ENCODE results near the gene HOOK2. TPM values are rescaled to one million over a fixed set of nuclear protein-coding genes. Genes with fewer than 3 reads are reported as not detected.

HOOK2 gene
- total RNA-seq (2012; rRNA removed) (7.5 and 8.1 TPM in 2 replicates), polyA plus RNA-seq (2012; rRNA removed) (11.0 and 21.6 TPM in 2 replicates), Bru-seq, nascent RNA (percentile 68 among the genes with signal in this experiment), BruChase-seq, experiment 1, labeled RNA remaining after a 6-hour chase (percentile 81 among the genes with signal in this experiment), BruChase-seq, experiment 2, labeled RNA remaining after a 2-hour chase (percentile 72 among the genes with signal in this experiment)
- polyA plus RNA-seq (2012; cell fraction: cytosol; rRNA removed), result 8.9 and 9.7 TPM in 2 replicates
- 97.7 and 107 TPM in 2 replicates for polyA plus RNA-seq (2012; cell fraction: nucleus; rRNA removed; ENCODE audit: low replicate concordance)
- long read RNA-seq, transcript HOOK2-201 (22 exons, 2,603 nt), result major isoform, 12 of 39 reads
- long read RNA-seq, partial matches to known transcripts, result 4 of 39 reads
- long read RNA-seq, other reads (novel, unspliced or antisense), result 19 of 39 reads

- peak within 1 kb of the TSS; percentile 81 for H2BK120ac ChIP-seq (ENCODE audit: low read depth, low read length)
- DNase-seq (no peak), ATAC-seq (ENCODE audit: low read depth) (no peak)
- peak within 1 kb of the TSS; percentile 95 for H2AK9ac ChIP-seq (replicated peaks; ENCODE audit: low read depth, low read length, poor library complexity)
- peak within 1 kb of the TSS; percentile 75 for H3K4me3 ChIP-seq (ENCODE audit: insufficient read depth, low read depth, low read length)
- POLR2A ChIA-PET (ENCODE audit: unreplicated experiment), result no interaction called here
- H3K4me1 ChIP-seq (ENCODE audit: control insufficient read depth, insufficient read depth, low read length), result peaks cover 17% of the 10 kb centered on the region
- dilution Hi-C loops (cut with HindIII; ENCODE audit: low sequenced_read_pairs, unreplicated experiment), result no loop called here
- peak within 1 kb of the TSS; percentile 97 for H2AFZ ChIP-seq (replicated peaks; ENCODE audit: low read length, poor library complexity)
- H3K18ac ChIP-seq (ENCODE audit: low read depth, low read length), result peak within 1 kb of the TSS; percentile 33
- peak within 1 kb of the TSS; percentile 31 to 95; a peak in 3 of 4 replicates for H4K8ac ChIP-seq (ENCODE audit: low read depth in 2 of 2, low read length in 2 of 2)
- BruUV-seq (replicated peaks), result no TSS peak
- peak within 1 kb of the TSS; percentile 21; the same call in 1 of the 3 replicates for H2BK15ac ChIP-seq (ENCODE audit: low read depth, low read length)
- CTCF ChIA-PET, result interaction anchor here (1.3 to 1.4 kb wide), 2 partner anchors 9 to 17 kb away, joined by 3 to 4 read pairs; no protein-coding TSS in a partner anchor
- H3K36me3 ChIP-seq (ENCODE audit: control insufficient read depth, insufficient read depth, low read length), result no peaks in the 10 kb centered on the region; the same call in 1 of the 2 replicates
- H3K9me1 ChIP-seq (ENCODE audit: insufficient read depth, low read length), result peaks cover 18% of the 10 kb centered on the region
- peaks cover 0 to 32% of the 10 kb centered on the region in 2 experiments; a peak in 3 of 4 replicates for H3K79me1 ChIP-seq (ENCODE audit: low read depth in 1 of 2, low read length in 2 of 2)
- peak within 1 kb of the TSS; percentile 71 for H3K9ac ChIP-seq (ENCODE audit: low read depth, low read length)
- peak within 1 kb of the TSS; percentile 51 for H3K27ac ChIP-seq (ENCODE audit: insufficient read depth, low read length)
- no peaks in the 10 kb centered on the region for H3K9me3 ChIP-seq (ENCODE audit: control insufficient read depth, insufficient read depth, low read length)
- H2BK20ac ChIP-seq (ENCODE audit: low read depth, low read length), result 0 out of 2 replicates have a peak within 1 kb of the TSS, but pooled peaks have one; percentile 73
- H3K27me3 ChIP-seq (ENCODE audit: control insufficient read depth, insufficient read depth, low read length), result no peaks in the 10 kb centered on the region
- H3K4ac ChIP-seq (ENCODE audit: low read depth, low read length), result peak within 1 kb of the TSS; percentile 91
- H3K56ac ChIP-seq (ENCODE audit: extremely low read depth, insufficient read depth, low read length), result no peak within 1 kb of the TSS
- peak within 1 kb of the TSS; percentile 43 for H4K5ac ChIP-seq (ENCODE audit: low read depth, low read length)
- H3K23ac ChIP-seq (ENCODE audit: low read depth, low read length), result 0 out of 2 replicates have a peak within 1 kb of the TSS, but pooled peaks have one; percentile 52
- WGBS, 2 experiments (ENCODE audit: extremely low coverage in 2 of 2, insufficient read length in 1 of 2), result 9% methylated on average over 26 of the region's 58 CpGs; no CpG with 5 or more reads in 1 of the 2 experiments
- H3K4me2 ChIP-seq (ENCODE audit: low read depth, low read length), result peak within 1 kb of the TSS; percentile 79
- peak within 1 kb of the TSS; percentile 81 for H4K91ac ChIP-seq (ENCODE audit: insufficient read depth, low read depth, low read length)
- peak within 1 kb of the TSS; percentile 65 for H3K14ac ChIP-seq (replicated peaks; ENCODE audit: low read depth, low read length)
- peak within 1 kb of the TSS; percentile 94 for H2AK5ac ChIP-seq (ENCODE audit: low read depth, low read length)
- peak within 1 kb of the TSS; percentile 37 for H2BK5ac ChIP-seq (ENCODE audit: low read depth, low read length, poor library complexity, severe bottlenecking)
- no peaks in the 10 kb centered on the region for H4K20me1 ChIP-seq (ENCODE audit: insufficient read depth, low read length)
- in situ Hi-C loops (cut with MboI; ENCODE audit: low sequenced_read_pairs), result loop anchor here (5.0 to 25.0 kb wide), 2 partner anchors 62 to 1062 kb away; partner anchors contain the start of gene MAST1
- intact Hi-C loops (cut with micrococcal nuclease), result no loop called here
- no peak for TF ChIP-seq BHLHE40 (IDR thresholded peaks at IDR 0.05; ENCODE audit: low read depth, low read length)
- TF ChIP-seq RCOR1 (IDR thresholded peaks at IDR 0.05; ENCODE audit: insufficient replicate concordance, low read length), result no peak
- no peak for TF ChIP-seq MAZ (IDR thresholded peaks at IDR 0.05; ENCODE audit: borderline replicate concordance, low read depth, low read length)
- TF ChIP-seq USF2 (IDR thresholded peaks at IDR 0.05; ENCODE audit: low read depth, low read length), result peak; percentile 63
- TF ChIP-seq RAD21 (IDR thresholded peaks at IDR 0.05; ENCODE audit: low read length), result no peak
- peak; percentile 31; the same call in 1 of the 2 replicates for TF ChIP-seq MXI1 (IDR thresholded peaks at IDR 0.05; ENCODE audit: borderline replicate concordance, low read depth, low read length)
- TF ChIP-seq FOS (IDR thresholded peaks at IDR 0.05; ENCODE audit: low read depth, low read length), result no peak
- TF ChIP-seq POLR2A (IDR thresholded peaks at IDR 0.05; ENCODE audit: low read depth, low read length), result no peak
- TF ChIP-seq CEBPB (IDR thresholded peaks at IDR 0.05; ENCODE audit: low read depth, low read length), result no peak
- TF ChIP-seq NFE2L2 (IDR thresholded peaks at IDR 0.05; ENCODE audit: low read depth, low read length), result no peak
- TF ChIP-seq CTCF (conservative IDR thresholded peaks at IDR 0.05; ENCODE audit: low read depth, low read length), result no peak
These were observed at the start of gene HOOK2 for GRCh38 chr19:12774588-12775555. Gene HOOK2, minus strand, starts transcription at chr19:12775552. Its CDS starts 103 bp downstream, at chr19:12775449.
